Mucosa of descending colon (tissue), 3 donors: ENCODE results near the gene POLE4. TPM values are rescaled to one million over a fixed set of nuclear protein-coding genes. Genes with fewer than 3 reads are reported as not detected.

Experiments
- ATAC-seq: fragments of 200-7000 bp; cut with Tn5 transposase; one replicate; pipeline ENCODE4 v1.9.1; 2020; ENCODE audit warnings: mild to moderate bottlenecking, moderate library complexity
- DNase-seq, 3 donors: peaks; one replicate each; pipeline ENCODE4 v3.0.0-alpha.2; 2020
- H3K36me3 ChIP-seq: fragments of 200-600 bp; one replicate; pipeline ENCODE4 v1.8.0; 2021; ENCODE audit warnings: low read depth, mild to moderate bottlenecking
- H3K4me1 ChIP-seq: fragments of 200-600 bp; one replicate; pipeline ENCODE4 v1.8.0; 2021; ENCODE audit warnings: low read depth, mild to moderate bottlenecking
- H3K4me3 ChIP-seq: fragments of 200-600 bp; one replicate; pipeline ENCODE4 v1.8.0; 2021; ENCODE audit warnings: mild to moderate bottlenecking
- H3K9me3 ChIP-seq: fragments of 200-600 bp; one replicate; pipeline ENCODE4 v1.8.0; 2021; ENCODE audit warnings: mild to moderate bottlenecking
- CTCF ChIP-seq: fragments of 200-600 bp; IDR thresholded peaks from one replicate; pipeline ENCODE4 v1.8.0; 2022; ENCODE audit warnings: antibody characterized with exemption, mild to moderate bottlenecking
- intact Hi-C, 2 donors: fragments of 100-400 bp; cut with DNase I in 1 of 2; cut with micrococcal nuclease in 1 of 2; formaldehyde crosslinking; loops; one replicate each; pipeline versions ENCODE4 v1.11.0 to v1.11.1; 2022; cut with DNase I, micrococcal nuclease
- total RNA-seq, 3 donors: library from RNA; stranded (reverse); fragmentation: NEBNext Ultra II Directional in 2 of 3; extraction: Animal tissue kit (Norgen Biotek cat#: 25700) in 2 of 3; gene quantifications; one replicate each; pipeline versions ENCODE4 v1.2.1 to v1.2.4, GENCODE V29; 2021 to 2023
- donor health status: DM: no; HTN: no; CAD: no; lungs with moderate emphysema.
- donor health status: DM: no; HTN: no; CAD: no.
- donor health status: DM: no; HTN: yes; CAD: no.

POLE4 gene
- total RNA-seq, 3 donors from 2014 or later: 48.5 to 72.9 (median 70.5) TPM

GRCh38 chr2:75010571-75010970 is 52.1 kb downstream of the POLE4 start:
- TF ChIP-seq CTCF: no peak
- no peaks in the 10 kb centered on the region for H3K9me3 ChIP-seq
- DNase-seq (no peak), ATAC-seq (no peak)
- intact Hi-C loops: no loop called here
- no peak overlapping the region for H3K4me3 ChIP-seq
- H3K4me1 ChIP-seq: no peaks in the 10 kb centered on the region
- no peaks in the 10 kb centered on the region for H3K36me3 ChIP-seq

GRCh38 chr2:75012080-75012479 is 53.6 kb downstream of the POLE4 start:
- no peaks in the 10 kb centered on the region for H3K36me3 ChIP-seq
- no peaks in the 10 kb centered on the region for H3K4me1 ChIP-seq
- TF ChIP-seq CTCF: no peak
- DNase-seq: no peak
- intact Hi-C loops: no loop called here
- no peak for ATAC-seq
- H3K9me3 ChIP-seq: no peaks in the 10 kb centered on the region
- H3K4me3 ChIP-seq: no peak overlapping the region

GRCh38 chr2:75018162-75018561 is 59.7 kb downstream of the POLE4 start:
- no peak for ATAC-seq
- no peak for TF ChIP-seq CTCF
- H3K4me1 ChIP-seq: no peaks in the 10 kb centered on the region
- H3K4me3 ChIP-seq: no peak overlapping the region
- H3K36me3 ChIP-seq: no peaks in the 10 kb centered on the region
- peak in 1 of 3 donors; percentile 21 for DNase-seq
- no peaks in the 10 kb centered on the region for H3K9me3 ChIP-seq
- intact Hi-C loops: no loop called here

Other genes starting within 250 kb of the POLE4 start
- gene HK2, start 124.5 kb upstream of the POLE4 start, total RNA-seq: 100 to 1,000 TPM; 181 to 317 (median 281) TPM
- gene TACR1, start 240.9 kb downstream of the POLE4 start, total RNA-seq: 1 to 10 TPM in 2 of 3 donors, under 1 TPM in 1; 0.81 to 1.2 (median 1.0) TPM